Right forelimb (tissue), 1 donor: ENCODE measurements around the gene CIZ1.
"Not testable (repeated sequence)": the region's sequence is repeated elsewhere in the genome, so short reads cannot be mapped to it uniquely, and the experiment has no call there.

Source experiments
- DNase-seq: peaks from one replicate; pipeline ENCODE4 v3.0.0-alpha.2; 2018

Gene CIZ1

GRCh38 chr9:128190516-128191405 lies 611 bp downstream of the CIZ1 start:
- no peak for DNase-seq

GRCh38 chr9:128190013-128190412 lies 1.4 kb downstream of the CIZ1 start:
- DNase-seq = no peak

GRCh38 chr9:128188209-128188608 lies 3.2 kb downstream of the CIZ1 start:
- no peak for DNase-seq

- no peak for DNase-seq
These were observed 4.0 kb downstream of the CIZ1 start for GRCh38 chr9:128187361-128187760.

- DNase-seq = no peak
These were observed 5.1 kb downstream of the CIZ1 start for GRCh38 chr9:128185979-128186965.

GRCh38 chr9:128182893-128183588 lies 8.3 kb downstream of the CIZ1 start:
- DNase-seq = no peak

GRCh38 chr9:128181480-128181879 lies 9.9 kb downstream of the CIZ1 start:
- DNase-seq = not testable (repeated sequence)

GRCh38 chr9:128180447-128180846 lies 10.9 kb downstream of the CIZ1 start:
- DNase-seq = no peak

GRCh38 chr9:128180001-128180400 lies 11.4 kb downstream of the CIZ1 start:
- no peak for DNase-seq

GRCh38 chr9:128178806-128179431 lies 12.5 kb downstream of the CIZ1 start:
- DNase-seq = no peak

- no peak for DNase-seq
These were observed 15.6 kb downstream of the CIZ1 start for GRCh38 chr9:128175726-128176125.

- no peak for DNase-seq
These were observed 16.2 kb downstream of the CIZ1 start for GRCh38 chr9:128175102-128175563.

GRCh38 chr9:128174062-128174461 lies 17.3 kb downstream of the CIZ1 start:
- no peak for DNase-seq

GRCh38 chr9:128169925-128170324 lies 21.4 kb downstream of the CIZ1 start:
- no peak for DNase-seq

GRCh38 chr9:128169492-128169891 lies 21.9 kb downstream of the CIZ1 start:
- no peak for DNase-seq

GRCh38 chr9:128168731-128169308 lies 22.6 kb downstream of the CIZ1 start:
- DNase-seq = no peak

GRCh38 chr9:128167209-128167608 lies 24.2 kb downstream of the CIZ1 start:
- DNase-seq = no peak

GRCh38 chr9:128166169-128166568 lies 25.2 kb downstream of the CIZ1 start:
- no peak for DNase-seq

GRCh38 chr9:128164307-128164885 lies 27.0 kb downstream of the CIZ1 start:
- DNase-seq = no peak

- DNase-seq = no peak
These were observed 27.7 kb downstream of the CIZ1 start for GRCh38 chr9:128163523-128164306.
